Uterus (tissue), 4 donors: ENCODE results near the gene NCAM2. TPM values are rescaled to one million over a fixed set of nuclear protein-coding genes. Genes with fewer than 3 reads are reported as not detected.

Experiments
- DNase-seq, 2 donors: peaks; one replicate each; pipeline ENCODE4 v3.0.0-alpha.2; 2019 to 2020
- H3K27ac ChIP-seq, 2 donors: fragments of 200-600 bp; sonication (generic); 1 replicate in 1 of 2; 2 replicates in 1 of 2; pipeline ENCODE4 v1.5.1; 2016 to 2018
- H3K27me3 ChIP-seq, 2 donors: fragments of 200-600 bp; sonication (generic); one replicate each; pipeline ENCODE4 v1.5.1; 2018 to 2019; ENCODE audit warnings: control low read depth in 1 of 2
- H3K36me3 ChIP-seq, 2 donors: fragments of 200-600 bp; sonication (generic); one replicate each; pipeline ENCODE4 v1.5.1; 2019; ENCODE audit warnings: control low read depth in 1 of 2
- H3K4me1 ChIP-seq, 2 donors: fragments of 200-600 bp; sonication (generic); one replicate each; pipeline ENCODE4 v1.5.1; 2018 to 2019; ENCODE audit warnings: control low read depth in 1 of 2
- H3K4me3 ChIP-seq, 2 donors: fragments of 200-600 bp; sonication (generic); 1 replicate in 1 of 2; 2 replicates in 1 of 2; pipeline ENCODE4 v1.5.1; 2018 to 2019; ENCODE audit warnings: mild to moderate bottlenecking in 1 of 2
- H3K9me3 ChIP-seq, 2 donors: fragments of 200-600 bp; sonication (generic); one replicate each; pipeline ENCODE4 v1.5.1; 2019; ENCODE audit warnings: control low read depth in 1 of 2
- CTCF ChIP-seq, 4 experiments: fragments of 200-600 bp in 2 of 4; fragments of 450-650 bp in 2 of 4; sonication (generic) in 2 of 4; IDR thresholded peaks; one replicate each; pipeline ENCODE4 v1.5.1; 2016 to 2019; ENCODE audit warnings: antibody characterized with exemption in 4 of 4, mild to moderate bottlenecking in 2 of 4, moderate library complexity in 1 of 4
- POLR2A ChIP-seq, 2 donors: fragments of 450-650 bp; IDR thresholded peaks; one replicate each; pipeline ENCODE4 v1.6.1; 2016; ENCODE audit warnings: antibody characterized with exemption in 2 of 2, mild to moderate bottlenecking in 1 of 2, moderate library complexity in 1 of 2
- intact Hi-C: fragments of 100-400 bp; cut with DNase I; formaldehyde crosslinking; loops from one replicate; pipeline ENCODE4 v1.15.1; 2023; ENCODE audit warnings: low total_unique reads
- total RNA-seq, 4 donors: library from RNA; depleted of rRNA in 3 of 4; stranded (reverse); fragments of >200 nt in 3 of 4; gene quantifications; one replicate each; pipeline versions ENCODE4 v1.1.0 to v1.2.4, GENCODE V29; 2014 to 2023
- donor health status: DM: yes; HTN: yes; CAD: no.

NCAM2 gene
- total RNA-seq, 4 donors from 2014 or later: 1.2 to 214 (median 26.1) TPM

- no peak for TF ChIP-seq POLR2A (IDR thresholded peaks at IDR 0.05)
- TF ChIP-seq CTCF (IDR thresholded peaks at IDR 0.05): no peak
- Histone ChIP-seq H3K27me3 (no peaks in the 10 kb centered on the region), H3K9me3 (no peaks in the 10 kb centered on the region), H3K36me3 (no peaks in the 10 kb centered on the region), H3K4me3 (no peak overlapping the region), H3K4me1 (no peaks in the 10 kb centered on the region), H3K27ac (no peak overlapping the region)
- intact Hi-C loops: no loop called here
- no peak for DNase-seq
These were observed 247.8 kb downstream of the NCAM2 start for GRCh38 chr21:21246007-21246406.

DNA sequence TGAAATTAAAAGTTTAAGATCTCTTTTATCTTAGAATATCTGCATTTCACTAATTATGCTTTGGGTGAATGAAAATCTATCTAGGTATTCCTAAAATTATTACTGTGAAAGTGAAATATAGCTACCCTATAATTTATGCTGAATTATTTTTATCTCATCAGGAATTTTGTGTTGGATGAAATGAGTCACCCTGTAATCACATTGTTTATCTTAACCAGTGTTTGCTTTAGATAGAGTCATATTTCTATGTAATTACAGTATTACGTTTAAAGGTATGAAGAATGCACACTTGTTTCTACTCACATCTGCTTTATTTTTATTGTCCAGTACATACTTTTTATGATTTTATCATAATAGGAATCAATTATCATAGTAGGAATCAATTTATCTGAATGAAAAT, 249.2 kb downstream of the NCAM2 start:
- no peak overlapping the region for H3K4me3 ChIP-seq
- no peak overlapping the region for H3K27ac ChIP-seq
- no peak for DNase-seq
- no peaks in the 10 kb centered on the region for H3K36me3 ChIP-seq
- no peaks in the 10 kb centered on the region for H3K9me3 ChIP-seq
- H3K27me3 ChIP-seq: no peaks in the 10 kb centered on the region
- no peak for TF ChIP-seq CTCF (IDR thresholded peaks at IDR 0.05)
- no peak for TF ChIP-seq POLR2A (IDR thresholded peaks at IDR 0.05)
- no peaks in the 10 kb centered on the region for H3K4me1 ChIP-seq
- intact Hi-C loops: no loop called here

GRCh38 chr21:21262048-21262447, 263.8 kb downstream of the NCAM2 start:
- TF ChIP-seq CTCF (IDR thresholded peaks at IDR 0.05) (no peak), POLR2A (IDR thresholded peaks at IDR 0.05) (no peak)

GRCh38 chr21:21268061-21268471, 269.9 kb downstream of the NCAM2 start:
- Histone ChIP-seq H3K36me3 (no peaks in the 10 kb centered on the region), H3K4me3 (no peak overlapping the region), H3K4me1 (no peaks in the 10 kb centered on the region), H3K9me3 (no peaks in the 10 kb centered on the region), H3K27me3 (no peaks in the 10 kb centered on the region), H3K27ac (no peak overlapping the region)
- TF ChIP-seq CTCF (IDR thresholded peaks at IDR 0.05): no peak
- no peak for TF ChIP-seq POLR2A (IDR thresholded peaks at IDR 0.05)
- DNase-seq: no peak
- intact Hi-C loops: no loop called here

More at GRCh38 chr21:21262048-21262447, 263.8 kb downstream of the NCAM2 start:
- no peak overlapping the region for H3K27ac ChIP-seq
- intact Hi-C loops: no loop called here
- no peaks in the 10 kb centered on the region for H3K4me1 ChIP-seq
- H3K27me3 ChIP-seq: no peaks in the 10 kb centered on the region
- H3K36me3 ChIP-seq: no peaks in the 10 kb centered on the region
- H3K4me3 ChIP-seq: no peak overlapping the region
- no peaks in the 10 kb centered on the region for H3K9me3 ChIP-seq
- no peak for DNase-seq

GRCh38 chr21:21268885-21269284, 270.7 kb downstream of the NCAM2 start:
- intact Hi-C loops: no loop called here
- no peaks in the 10 kb centered on the region for H3K27me3 ChIP-seq
- H3K4me1 ChIP-seq: no peaks in the 10 kb centered on the region
- H3K9me3 ChIP-seq: no peaks in the 10 kb centered on the region
- DNase-seq: no peak
- H3K36me3 ChIP-seq: no peaks in the 10 kb centered on the region
- H3K4me3 ChIP-seq: no peak overlapping the region
- no peak overlapping the region for H3K27ac ChIP-seq
- TF ChIP-seq POLR2A (IDR thresholded peaks at IDR 0.05): no peak
- no peak for TF ChIP-seq CTCF (IDR thresholded peaks at IDR 0.05)
